ENCODE measurements around the gene BICC1.

BICC1 gene

DNA sequence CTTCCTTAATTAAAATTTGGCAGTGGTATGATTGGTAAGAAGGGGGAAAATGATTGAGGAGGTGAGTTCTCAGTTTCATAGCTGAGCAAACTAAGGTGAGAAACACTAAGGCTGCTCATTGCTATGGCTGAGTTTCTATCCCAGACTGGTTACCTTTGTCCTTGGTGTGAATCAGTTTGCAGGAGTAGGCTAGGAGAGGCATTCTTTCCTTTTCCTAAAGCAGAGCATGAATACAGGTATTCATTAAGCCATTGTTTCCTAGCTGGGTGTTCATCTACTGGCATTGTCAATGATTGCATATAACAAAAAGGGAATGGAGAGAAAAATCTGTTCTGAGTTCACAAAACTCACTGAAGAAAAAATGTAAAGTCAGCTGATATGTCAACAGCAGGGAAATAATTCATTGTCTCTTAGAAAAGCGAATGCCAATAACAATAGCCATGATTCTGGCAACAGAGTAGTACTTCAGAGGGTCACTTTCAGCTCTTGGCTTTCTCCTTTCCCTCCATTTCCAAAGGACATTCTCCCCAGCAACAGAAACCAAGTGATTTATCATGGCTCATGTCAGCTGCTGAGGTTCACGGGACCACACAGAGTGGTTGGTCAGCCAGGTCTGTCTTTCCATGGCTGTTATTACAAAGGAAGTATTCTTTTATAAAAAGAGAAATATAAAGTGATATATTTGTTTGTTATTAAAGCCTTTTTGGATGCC lies 234.0 kb downstream of the BICC1 start:
- no peak for DNase-seq (ENCODE audit: low read depth, low spot score)

DNA sequence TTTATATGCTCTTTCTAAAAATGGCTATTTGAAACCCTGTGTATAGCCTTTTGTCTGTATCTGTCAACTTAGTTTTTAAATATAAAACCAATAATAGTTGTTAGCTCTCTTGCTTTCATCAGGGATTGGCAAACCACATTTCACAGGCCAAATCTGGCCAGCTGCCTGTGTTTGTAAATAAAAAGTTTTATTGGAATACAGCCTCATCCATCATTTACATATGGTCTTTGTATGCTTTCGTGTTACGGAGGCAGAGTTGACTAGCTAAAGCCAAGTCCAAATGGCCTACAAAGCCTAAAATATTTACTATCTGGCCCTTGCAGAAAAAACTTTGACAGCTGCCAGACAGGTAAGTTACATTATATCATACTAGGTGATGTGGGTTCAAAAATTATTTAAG lies 235.0 kb downstream of the BICC1 start:
- DNase-seq (ENCODE audit: low read depth, low spot score) = no peak

DNA sequence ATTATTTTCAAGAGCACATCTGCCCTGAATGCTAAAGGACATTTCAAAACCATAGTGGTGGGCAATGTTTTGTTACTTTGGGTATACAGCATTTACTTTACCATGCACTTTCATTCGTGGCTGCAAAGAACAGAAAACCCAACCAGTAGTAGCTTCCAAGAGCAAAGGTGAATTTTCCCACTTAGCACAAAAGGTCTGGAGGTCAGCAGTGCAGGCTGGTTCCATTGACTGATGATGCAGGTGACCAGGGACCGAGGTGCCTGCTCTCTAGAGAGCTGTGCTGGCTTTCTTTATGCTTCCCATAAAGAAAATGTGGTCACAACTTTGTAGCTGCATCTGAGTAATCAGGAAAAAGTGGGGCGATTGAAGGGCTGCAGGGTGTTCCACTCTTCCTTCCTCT lies 240.0 kb downstream of the BICC1 start:
- DNase-seq (ENCODE audit: low read depth, low spot score) = no peak

DNA sequence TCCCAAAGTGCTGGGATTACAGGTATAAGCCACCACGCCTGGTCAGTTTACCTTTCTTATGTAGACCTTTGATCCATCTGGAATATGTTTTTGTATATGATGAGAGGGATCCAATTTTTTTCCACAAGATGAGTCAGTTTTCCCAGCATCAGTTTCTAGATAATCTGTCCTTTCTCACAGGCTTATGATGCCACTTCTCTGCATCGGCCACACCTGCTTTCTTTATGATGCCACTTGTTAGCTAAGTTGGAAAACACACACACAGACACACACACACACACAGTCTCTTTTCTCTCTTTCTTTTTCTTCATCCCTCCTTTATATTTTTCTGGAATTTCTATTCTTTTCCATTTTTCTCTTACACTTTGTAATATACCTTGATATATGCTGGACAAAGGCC lies 240.8 kb downstream of the BICC1 start:
- DNase-seq (ENCODE audit: low read depth, low spot score) = no peak

DNA sequence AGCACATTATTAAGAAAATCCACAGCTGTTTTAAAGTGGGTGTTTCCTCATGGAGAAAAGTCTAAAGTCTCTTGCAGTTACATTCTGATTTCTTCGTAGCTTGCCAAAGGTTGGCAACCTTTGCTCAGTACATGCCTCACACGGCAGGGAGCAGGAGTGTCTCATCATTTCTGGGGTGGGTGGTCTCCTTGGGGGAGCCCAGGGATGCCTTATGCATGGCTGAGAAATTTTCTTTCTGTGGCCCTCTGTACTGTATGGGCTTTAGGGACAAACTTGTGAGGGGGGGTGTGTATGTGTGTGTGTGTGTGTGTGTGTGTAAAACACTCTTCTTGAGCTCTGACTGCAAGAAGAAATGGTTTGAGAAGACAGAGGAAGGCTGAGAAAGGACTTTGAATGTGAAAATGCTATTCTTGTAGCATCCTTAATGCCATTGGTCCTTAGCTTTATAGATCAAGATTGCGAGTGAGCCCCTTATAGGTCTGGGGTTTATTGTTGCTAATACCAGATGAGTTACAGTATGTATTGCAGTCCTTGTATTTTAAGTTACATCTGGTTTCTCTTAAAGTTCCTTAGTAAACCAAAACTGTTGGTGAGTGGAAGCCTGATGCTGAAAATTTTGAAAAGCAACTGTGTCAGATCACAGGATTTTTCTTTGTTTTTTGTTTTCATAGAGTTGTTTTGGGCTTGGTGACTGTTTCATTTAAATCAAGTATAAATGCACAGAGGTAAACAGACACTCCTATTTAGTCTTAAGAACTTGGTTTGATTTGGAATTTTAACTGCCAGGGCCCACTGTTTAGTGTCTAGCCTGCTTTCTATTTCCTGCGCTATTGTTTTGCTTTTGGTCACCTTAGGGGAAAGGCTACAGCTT lies 242.0 kb downstream of the BICC1 start:
- no peak for DNase-seq (ENCODE audit: low read depth, low spot score)

DNA sequence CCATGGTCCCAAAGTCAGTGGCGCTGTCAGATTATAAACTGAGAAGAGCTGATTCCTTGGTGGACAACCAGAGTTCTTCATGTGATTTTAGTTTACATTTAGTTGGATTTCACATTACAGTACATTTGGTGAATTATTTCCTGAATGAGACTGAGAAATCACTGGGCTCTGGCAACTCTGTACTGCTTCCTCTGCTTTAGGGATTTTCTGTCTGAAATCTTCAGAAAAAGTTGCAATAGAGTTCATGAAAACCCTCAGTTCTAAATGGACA lies 242.6 kb downstream of the BICC1 start:
- no peak for DNase-seq (ENCODE audit: low read depth, low spot score)

DNA sequence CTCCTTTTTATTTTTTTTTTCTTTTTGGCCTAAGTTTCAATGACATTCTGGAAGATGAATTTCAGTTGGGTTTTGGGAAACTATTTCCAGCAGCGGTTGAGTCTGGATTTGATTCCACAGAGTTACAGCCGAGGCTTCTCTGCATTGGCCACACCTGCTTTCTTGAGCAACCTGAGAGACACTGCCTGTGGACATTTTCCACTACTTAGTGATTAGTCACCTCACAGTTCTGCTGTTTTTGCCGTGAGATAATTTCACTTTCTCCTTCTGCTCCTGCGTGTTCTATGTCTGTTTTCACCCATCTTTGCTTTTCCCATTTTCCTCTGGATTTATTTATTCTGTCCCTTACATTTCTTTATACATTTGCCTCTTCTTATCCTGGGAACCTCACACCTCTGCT lies 243.0 kb downstream of the BICC1 start:
- no peak for DNase-seq (ENCODE audit: low read depth, low spot score)

DNA sequence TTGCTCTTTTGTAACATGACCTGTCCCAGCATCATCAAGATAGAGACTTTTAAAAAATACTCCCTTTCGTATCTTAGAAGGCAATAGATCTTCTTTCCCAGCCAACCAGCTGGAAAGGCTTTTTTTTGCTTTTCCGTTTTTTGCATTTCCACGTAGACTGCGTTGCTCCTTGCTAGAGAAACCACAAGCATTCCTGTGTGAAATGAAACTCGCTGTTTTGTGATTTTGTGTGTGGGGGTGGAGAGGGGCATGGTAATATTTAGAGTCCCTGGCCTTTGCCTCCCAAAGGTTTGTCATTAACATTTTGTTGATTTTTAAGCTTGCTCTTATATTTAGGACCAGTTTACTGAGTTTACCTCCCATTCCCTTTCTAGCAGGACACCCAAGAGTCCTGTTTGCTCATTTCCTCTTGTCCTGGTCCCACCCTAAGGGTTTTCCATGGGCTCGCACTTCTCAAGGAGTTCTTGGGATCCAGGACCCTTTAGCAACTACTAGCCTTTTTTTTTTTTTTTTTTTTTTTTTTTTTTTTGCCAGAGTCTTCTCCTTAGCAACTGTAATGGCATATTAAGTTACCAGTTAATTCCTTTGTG lies 243.6 kb downstream of the BICC1 start:
- DNase-seq (ENCODE audit: low read depth, low spot score) = no peak

DNA sequence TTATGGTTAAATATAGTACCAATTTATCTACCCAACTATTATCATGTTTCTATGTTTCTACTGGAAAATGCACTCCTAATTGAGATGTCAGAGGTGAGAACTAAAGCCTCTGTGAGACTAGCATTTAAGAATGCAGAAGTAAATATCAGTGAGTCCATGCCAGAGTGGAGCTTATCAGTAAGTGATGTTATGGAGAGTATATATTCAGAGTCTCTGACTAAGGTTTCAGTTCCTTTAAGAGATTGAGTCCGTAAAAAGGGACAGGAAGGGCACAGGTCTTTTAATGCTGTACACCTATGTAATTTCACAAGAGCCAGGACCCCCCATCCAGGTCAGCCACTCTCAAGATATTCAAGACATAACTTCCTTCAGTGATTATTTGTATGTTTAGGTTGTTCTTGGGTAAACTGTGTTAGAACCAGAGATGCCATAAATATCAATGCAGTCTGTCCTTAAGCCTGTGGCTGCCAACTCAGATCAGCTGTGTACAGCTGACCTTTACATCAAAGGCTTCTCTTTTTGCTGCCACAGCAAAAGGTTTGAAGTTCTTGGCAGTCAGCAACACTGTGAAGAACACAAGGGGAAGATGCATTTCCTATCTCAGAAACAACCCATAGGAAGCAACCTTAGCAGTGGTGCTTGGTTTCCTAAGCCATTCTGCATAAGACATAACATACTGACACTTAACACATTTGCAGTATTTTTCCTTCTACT lies 244.8 kb downstream of the BICC1 start:
- DNase-seq (ENCODE audit: low read depth, low spot score) = no peak

DNA sequence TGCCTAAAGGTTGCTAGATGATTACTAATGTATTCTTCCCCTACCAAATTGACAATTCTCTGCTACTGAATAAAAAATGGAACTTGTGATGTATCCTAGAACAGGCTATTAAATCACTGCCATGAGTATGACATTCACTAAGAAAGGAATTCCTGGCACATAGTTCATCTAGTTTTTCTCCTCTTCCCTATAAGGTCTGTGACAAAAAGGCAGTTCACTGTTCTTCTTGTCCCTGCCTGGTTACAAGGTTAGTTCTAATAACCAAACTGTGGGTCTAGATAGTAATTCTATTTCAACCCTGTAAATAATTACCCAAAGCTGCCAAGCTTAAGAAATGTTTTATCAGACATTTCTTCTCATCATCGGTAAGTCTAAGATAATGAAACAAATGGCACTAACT lies 245.6 kb downstream of the BICC1 start:
- no peak for DNase-seq (ENCODE audit: low read depth, low spot score)

DNA sequence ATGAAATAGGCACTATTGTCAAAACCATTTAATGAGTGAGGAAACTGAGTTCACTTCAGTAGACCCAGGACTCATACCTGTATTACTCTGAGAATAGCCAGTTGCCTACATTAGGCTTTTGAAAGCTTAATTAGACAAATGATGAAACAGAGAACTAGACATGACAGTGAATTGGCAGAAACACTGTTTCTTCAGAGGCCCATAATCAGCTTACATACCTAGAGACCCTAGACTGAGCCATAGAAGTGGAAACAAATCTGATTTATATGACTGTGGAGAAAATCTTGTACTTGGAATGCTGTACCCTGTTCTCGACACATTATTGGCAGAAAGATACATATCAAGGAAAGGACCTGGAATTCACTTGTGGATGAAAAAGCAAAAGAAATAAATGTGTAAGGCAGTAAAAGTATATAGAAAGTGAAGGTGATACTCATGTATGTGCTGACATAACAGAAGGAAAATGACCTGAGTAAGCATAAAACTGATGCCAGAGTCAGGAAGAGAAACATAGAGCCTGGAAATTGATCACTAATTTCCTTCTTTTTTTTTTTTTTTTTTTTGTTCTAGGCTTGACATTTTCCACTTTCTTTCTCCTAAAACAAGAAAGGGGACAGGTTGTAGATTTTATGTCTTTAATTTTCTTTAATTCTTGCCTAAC lies 251.5 kb downstream of the BICC1 start:
- no peak for DNase-seq (ENCODE audit: low read depth, low spot score)

DNA sequence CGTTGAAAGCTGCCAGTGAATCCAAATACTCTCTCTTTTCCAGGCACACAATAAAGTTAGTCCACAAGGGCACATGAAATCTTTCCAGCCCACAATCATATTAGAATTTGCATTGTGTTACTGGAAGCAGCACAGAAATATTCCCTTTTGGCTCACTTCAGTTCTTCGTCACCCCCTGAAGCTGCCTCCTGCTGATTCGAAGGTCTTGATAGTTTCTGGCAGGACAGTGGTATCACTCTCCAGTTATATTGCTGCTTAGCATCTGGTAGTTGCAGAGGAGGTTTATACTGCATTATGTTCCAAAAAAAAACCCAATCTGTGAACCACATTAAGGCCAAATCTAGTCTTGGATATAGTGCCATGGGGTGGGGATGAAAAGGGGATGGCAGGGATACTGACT lies 253.2 kb downstream of the BICC1 start:
- no peak for DNase-seq (ENCODE audit: low read depth, low spot score)

DNA sequence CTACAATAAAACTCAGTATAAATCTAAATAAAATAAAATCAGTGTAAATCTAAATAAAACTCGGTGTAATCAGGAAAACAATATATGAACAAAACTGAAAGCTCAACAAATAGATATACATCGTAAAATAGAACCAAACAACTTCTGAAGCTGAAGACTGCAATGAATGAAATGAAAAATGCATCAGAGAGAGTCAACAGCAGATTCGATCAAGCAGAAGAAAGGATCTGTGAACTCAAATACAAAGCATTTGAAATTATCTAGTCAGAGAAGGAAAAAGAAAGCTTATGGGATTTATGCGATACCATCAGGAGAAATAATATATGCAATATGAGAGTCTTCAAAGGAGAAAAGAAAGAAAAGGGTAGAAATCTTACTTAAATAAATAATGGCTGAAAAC lies 255.0 kb downstream of the BICC1 start:
- DNase-seq (ENCODE audit: low read depth, low spot score) = no peak

DNA sequence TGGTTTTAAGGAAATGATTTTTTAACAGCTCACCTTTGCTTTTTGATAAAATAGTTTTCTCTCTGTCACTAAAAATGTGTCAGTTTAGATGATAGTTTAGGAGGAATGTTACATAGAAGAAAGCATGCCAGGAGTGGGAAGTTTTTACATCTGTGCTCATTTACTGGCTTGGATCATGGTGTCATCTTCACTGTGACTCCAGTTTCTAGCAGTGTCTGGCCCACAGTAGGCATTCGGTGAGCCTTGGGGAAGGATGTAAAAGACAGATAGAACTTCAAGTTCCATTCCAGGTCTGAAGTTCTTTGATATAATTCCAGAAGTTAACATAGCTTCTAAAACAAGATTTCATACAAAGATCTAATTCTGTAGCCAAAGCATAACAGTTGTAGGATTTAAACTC lies 259.2 kb downstream of the BICC1 start:
- DNase-seq (ENCODE audit: low read depth, low spot score) = no peak

DNA sequence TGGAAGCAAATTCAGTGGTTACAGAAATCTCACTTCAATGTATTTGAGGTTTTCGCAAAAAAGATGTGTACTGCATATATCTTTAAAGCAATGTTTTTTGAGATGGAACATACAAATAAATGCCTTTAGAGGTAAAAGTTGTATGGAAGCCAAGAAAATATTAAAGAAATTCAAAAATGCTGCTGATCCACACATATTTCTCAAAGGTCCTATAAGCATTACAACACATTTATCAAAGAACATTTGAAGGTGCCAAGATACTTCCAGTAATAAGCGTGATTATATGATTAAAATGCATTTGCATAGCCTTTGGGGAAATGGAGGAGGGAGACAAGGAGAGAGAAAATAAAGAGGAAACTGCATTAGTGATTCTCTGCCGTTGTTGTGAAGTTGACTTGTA lies 260.1 kb downstream of the BICC1 start:
- no peak for DNase-seq (ENCODE audit: low read depth, low spot score)

DNA sequence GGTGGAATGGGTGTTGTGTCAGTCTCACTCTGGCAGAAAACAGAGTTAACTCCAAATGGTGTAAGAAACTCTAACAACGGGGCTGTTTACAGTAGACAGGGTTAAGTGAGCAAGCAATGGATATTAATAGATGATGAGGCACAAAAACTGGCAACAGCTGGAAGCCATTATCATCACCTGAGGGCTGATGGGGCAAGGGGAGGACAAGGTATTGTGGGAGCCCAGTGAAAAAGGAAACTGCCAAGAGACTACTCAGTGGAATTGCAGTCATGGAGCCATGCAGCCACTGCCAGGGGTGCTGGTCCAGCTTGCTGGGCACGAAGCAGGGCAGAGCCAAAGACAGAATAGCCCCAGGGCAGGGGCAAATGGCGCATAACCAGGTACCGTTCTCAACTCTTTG lies 260.7 kb downstream of the BICC1 start:
- DNase-seq (ENCODE audit: low read depth, low spot score) = no peak

DNA sequence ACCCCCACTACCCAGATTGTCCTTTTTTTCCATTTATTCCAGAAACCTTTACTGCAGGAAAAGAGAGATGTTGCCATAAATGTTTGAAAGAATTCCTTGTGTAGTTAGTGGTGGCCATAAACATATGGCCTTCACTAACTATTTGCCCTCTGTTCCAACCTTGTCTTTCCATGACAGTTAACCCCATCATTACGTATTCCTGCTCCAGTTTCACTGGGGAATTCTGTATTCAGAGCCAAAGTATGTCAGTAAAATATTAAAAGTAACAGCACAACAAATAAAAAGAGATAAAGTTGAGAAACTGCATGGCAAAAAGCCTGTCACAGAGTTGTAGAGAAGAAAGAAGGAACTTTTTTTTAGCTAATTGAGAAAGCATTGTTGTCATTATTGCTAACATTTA lies 261.3 kb downstream of the BICC1 start:
- no peak for DNase-seq (ENCODE audit: low read depth, low spot score)

DNA sequence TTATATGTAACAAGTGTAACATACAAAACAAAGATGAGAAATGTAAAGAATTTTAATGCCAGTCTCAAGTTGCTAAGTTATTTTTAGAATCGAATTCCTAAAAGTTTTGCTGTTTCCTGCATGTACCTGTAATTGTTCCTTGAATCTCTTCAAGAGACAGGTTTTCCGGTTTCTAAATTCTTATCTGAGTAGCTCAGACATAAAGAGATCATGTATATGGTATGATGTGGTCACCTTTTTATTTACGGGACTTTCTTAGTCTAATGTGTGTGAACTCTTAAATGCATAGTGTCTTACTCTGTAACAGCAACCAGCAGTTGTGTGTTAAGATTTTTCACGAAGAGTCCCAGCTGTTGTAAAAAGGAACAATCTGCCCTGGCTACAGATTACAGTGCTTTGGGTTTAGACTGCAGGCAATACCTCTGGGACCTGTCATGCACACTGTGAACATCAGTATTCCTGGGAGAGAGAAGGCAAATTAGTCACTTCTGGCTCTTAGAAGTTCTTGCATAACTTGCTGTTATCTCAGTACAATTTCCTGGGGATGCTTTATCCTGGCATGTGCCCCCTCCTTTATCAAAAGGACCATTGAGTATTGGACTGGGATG lies 263.4 kb downstream of the BICC1 start:
- DNase-seq (ENCODE audit: low read depth, low spot score) = no peak

DNA sequence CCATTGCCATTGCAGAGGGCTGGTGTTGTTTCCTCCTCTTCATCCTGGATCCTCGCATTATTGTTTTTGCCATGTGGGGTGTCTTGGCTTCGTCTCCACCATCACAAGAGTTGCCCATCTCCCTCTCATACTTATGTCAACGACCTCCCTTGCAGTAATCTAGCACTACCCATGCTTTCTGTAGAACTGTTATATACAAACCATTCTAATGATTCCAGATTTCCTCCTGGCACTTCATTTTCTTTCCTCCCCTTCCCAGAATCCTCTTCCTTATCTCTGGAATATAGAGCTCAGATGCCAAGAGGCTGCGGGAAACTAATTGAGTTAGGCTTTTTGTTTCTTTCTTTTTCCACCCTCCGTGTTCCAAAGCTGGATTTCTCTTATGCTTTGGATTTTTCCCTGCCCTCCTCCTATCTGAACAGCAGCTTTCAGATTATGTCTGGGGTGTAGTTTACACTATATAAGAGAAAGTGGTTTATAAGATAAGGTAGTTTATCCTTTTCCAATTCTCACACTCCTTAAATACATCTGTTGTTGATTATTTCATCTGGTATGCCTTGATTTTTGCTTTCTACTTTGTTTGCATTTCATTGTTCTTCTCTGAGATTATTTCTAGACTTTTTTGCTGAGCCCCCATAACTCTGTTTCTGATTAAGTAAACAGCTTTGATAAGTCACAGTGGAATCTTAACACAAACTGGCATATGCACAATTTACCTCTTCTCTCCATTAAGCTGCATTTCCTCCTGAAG lies 264.1 kb downstream of the BICC1 start:
- no peak for DNase-seq (ENCODE audit: low read depth, low spot score)

DNA sequence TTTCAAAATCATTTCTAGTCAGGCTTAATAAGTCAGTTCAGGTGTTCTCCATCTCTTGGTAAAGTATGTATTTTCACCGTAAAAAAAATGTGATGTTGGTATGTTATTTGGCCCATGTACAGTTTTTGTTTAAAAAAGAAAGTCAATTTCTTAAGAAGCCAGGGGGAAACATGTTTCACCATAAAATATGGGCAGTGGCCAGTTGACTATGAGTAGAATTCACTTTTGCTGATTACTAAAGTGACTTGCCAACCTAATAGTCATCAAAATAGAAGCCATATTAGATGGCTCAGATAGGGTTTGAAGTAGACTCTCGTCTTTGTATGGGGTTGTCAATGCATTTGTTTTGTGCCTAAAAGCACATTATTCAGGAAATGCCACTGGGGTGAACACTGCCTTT lies 266.3 kb downstream of the BICC1 start:
- DNase-seq (ENCODE audit: low read depth, low spot score) = no peak

DNA sequence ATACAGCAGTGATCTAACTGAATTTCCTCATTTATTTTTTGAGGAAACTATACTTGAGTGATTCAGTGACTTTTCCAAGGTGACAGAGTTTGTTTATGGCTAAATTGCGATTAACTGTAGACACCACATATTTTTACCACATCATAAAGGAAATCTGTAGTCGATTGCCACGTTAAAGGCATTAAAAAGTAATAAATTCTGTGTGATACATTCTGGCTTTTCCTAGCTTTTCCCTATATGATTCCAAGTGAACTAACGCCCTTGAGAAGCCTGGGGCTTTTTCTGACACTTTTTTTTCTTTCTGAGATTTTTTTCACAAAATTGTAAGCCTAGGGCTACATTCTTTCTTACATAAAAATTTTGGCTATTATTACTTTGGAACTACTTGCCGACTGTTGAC lies 266.9 kb downstream of the BICC1 start:
- DNase-seq (ENCODE audit: low read depth, low spot score) = no peak

All from ELF-1 (cell line).